GM21786 (cell line): Measurements from ENCODE around the gene CDC42BPB.

Source experiments
- ATAC-seq: cut with Tn5 transposase; IDR thresholded peaks from one replicate; pipeline ENCODE4 v1.9.1; 2021; ENCODE audit not compliant: unreplicated experiment

The CDC42BPB gene

GRCh38 chr14:102918438-102918837, 138.9 kb downstream of the CDC42BPB start:
- no peak for ATAC-seq

GRCh38 chr14:102917469-102918211, 139.7 kb downstream of the CDC42BPB start:
- ATAC-seq = no peak

- no peak for ATAC-seq
These were observed 140.3 kb downstream of the CDC42BPB start for GRCh38 chr14:102917056-102917385.

GRCh38 chr14:102916347-102917055, 140.8 kb downstream of the CDC42BPB start:
- ATAC-seq = no peak

- ATAC-seq = no peak
These were observed 141.8 kb downstream of the CDC42BPB start for GRCh38 chr14:102915292-102916110.

GRCh38 chr14:102914474-102915291, 142.7 kb downstream of the CDC42BPB start:
- ATAC-seq = no peak

GRCh38 chr14:102913341-102914211, 143.8 kb downstream of the CDC42BPB start:
- no peak for ATAC-seq

- ATAC-seq = no peak
These were observed 145.2 kb downstream of the CDC42BPB start for GRCh38 chr14:102911991-102912761.

- no peak for ATAC-seq
These were observed 145.8 kb downstream of the CDC42BPB start for GRCh38 chr14:102911541-102911951.

- no peak for ATAC-seq
These were observed 146.9 kb downstream of the CDC42BPB start for GRCh38 chr14:102910442-102910841.

GRCh38 chr14:102909911-102910310, 147.4 kb downstream of the CDC42BPB start:
- no peak for ATAC-seq

- ATAC-seq = no peak
These were observed 147.9 kb downstream of the CDC42BPB start for GRCh38 chr14:102909462-102909861.

- ATAC-seq = no peak
These were observed 148.4 kb downstream of the CDC42BPB start for GRCh38 chr14:102908766-102909455.

- no peak for ATAC-seq
These were observed 149.2 kb downstream of the CDC42BPB start for GRCh38 chr14:102907980-102908730.

- ATAC-seq = no peak
These were observed 150.0 kb downstream of the CDC42BPB start for GRCh38 chr14:102907303-102907844.

- no peak for ATAC-seq
These were observed 150.6 kb downstream of the CDC42BPB start for GRCh38 chr14:102906616-102907302.
